H1 (cell line): ENCODE results near the gene AFF1.

Experiments
- BACH1 ChIP-seq: IDR thresholded peaks from 2 replicates; pipeline ENCODE4 v1.6.1; 2012; ENCODE audit warnings: low read length, improper control_type of control experiment
- CEBPB ChIP-seq: IDR thresholded peaks from 2 replicates; pipeline ENCODE4 v1.6.1; 2012; ENCODE audit warnings: low read depth, low read length
- GABPA ChIP-seq: IDR thresholded peaks from 2 replicates; pipeline ENCODE4 v1.6.1; 2011; ENCODE audit warnings: mild to moderate bottlenecking, low read length, moderate library complexity, borderline replicate concordance; ENCODE audit not compliant: insufficient read depth
- JUND ChIP-seq: IDR thresholded peaks from 2 replicates; pipeline ENCODE4 v1.6.1; 2011; ENCODE audit warnings: mild to moderate bottlenecking, improper control_type of control experiment, low read length
- POLR2A ChIP-seq, 2 experiments: IDR thresholded peaks; 1 replicate in 1 of 2; 2 replicates in 1 of 2; pipeline ENCODE4 v1.6.1; 2011; ENCODE audit warnings: low read depth in 2 of 2, low read length in 2 of 2, mild to moderate bottlenecking in 2 of 2; ENCODE audit errors: control extremely low read depth in 1 of 2
- TAF1 ChIP-seq: IDR thresholded peaks from 2 replicates; pipeline ENCODE4 v1.6.1; 2011; ENCODE audit warnings: mild to moderate bottlenecking, low read depth, low read length
- YY1 ChIP-seq: IDR thresholded peaks from 2 replicates; pipeline ENCODE4 v1.6.1; 2011; ENCODE audit warnings: low read depth, mild to moderate bottlenecking, low read length
- TF ChIP-seq, protein P1 (sequence below), 3 experiments: IDR thresholded peaks; 1 replicate in 2 of 3; 2 replicates in 1 of 3; pipeline versions ENCODE4 v1.5.1 to v1.6.1; 2011; ENCODE audit warnings: low read length in 3 of 3, mild to moderate bottlenecking in 3 of 3, inconsistent platforms in 2 of 3, low read depth in 1 of 3, moderate library complexity in 1 of 3; ENCODE audit not compliant: insufficient read depth in 1 of 3; ENCODE audit errors: control extremely low read depth in 1 of 3
- TF ChIP-seq, protein P2 (sequence below): IDR thresholded peaks from 2 replicates; pipeline ENCODE4 v1.6.1; 2012; ENCODE audit warnings: inconsistent platforms

DNA sequence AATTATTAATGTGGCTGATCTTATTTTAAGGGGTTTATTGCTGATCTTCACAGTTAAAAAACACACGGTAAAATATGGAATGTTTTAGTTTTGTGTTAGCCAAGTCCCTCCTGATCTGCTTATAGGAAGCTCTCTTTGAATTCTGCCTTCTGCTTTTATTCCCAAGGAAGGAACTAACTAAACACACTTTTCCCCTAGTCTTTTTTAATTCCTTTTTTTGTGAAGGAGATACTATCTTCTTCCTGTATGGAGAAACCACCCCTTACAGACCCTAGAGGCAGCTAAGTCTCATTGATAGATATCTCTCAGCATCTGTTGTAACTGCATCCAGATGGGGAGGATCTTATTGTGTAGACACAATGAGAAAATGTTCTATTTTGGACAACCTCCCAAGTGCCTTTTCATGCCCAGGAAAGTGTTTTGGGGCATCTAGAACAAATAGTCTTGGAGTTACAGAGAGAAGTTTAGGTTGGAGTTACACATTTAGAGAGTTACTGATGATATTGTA lies 64.4 kb downstream of the AFF1 start:
- no peak for TF ChIP-seq JUND
- TF ChIP-seq POLR2A (IDR thresholded peaks at IDR 0.05; ENCODE audit: control extremely low read depth in 1 of 2, low read depth in 2 of 2, low read length in 2 of 2), result no peak
- TF ChIP-seq, protein P1, sequence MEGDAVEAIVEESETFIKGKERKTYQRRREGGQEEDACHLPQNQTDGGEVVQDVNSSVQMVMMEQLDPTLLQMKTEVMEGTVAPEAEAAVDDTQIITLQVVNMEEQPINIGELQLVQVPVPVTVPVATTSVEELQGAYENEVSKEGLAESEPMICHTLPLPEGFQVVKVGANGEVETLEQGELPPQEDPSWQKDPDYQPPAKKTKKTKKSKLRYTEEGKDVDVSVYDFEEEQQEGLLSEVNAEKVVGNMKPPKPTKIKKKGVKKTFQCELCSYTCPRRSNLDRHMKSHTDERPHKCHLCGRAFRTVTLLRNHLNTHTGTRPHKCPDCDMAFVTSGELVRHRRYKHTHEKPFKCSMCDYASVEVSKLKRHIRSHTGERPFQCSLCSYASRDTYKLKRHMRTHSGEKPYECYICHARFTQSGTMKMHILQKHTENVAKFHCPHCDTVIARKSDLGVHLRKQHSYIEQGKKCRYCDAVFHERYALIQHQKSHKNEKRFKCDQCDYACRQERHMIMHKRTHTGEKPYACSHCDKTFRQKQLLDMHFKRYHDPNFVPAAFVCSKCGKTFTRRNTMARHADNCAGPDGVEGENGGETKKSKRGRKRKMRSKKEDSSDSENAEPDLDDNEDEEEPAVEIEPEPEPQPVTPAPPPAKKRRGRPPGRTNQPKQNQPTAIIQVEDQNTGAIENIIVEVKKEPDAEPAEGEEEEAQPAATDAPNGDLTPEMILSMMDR (IDR thresholded peaks at IDR 0.05; ENCODE audit: control extremely low read depth in 1 of 3, insufficient read depth in 1 of 3, low read depth in 1 of 3, low read length in 3 of 3), result no peak
- no peak for TF ChIP-seq BACH1
- TF ChIP-seq TAF1, result no peak
- no peak for TF ChIP-seq GABPA
- no peak for TF ChIP-seq CEBPB
- TF ChIP-seq, protein P2, sequence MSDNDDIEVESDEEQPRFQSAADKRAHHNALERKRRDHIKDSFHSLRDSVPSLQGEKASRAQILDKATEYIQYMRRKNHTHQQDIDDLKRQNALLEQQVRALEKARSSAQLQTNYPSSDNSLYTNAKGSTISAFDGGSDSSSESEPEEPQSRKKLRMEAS, result no peak
- no peak for TF ChIP-seq YY1
